Measurements from ENCODE around the gene MORN2.

DNA sequence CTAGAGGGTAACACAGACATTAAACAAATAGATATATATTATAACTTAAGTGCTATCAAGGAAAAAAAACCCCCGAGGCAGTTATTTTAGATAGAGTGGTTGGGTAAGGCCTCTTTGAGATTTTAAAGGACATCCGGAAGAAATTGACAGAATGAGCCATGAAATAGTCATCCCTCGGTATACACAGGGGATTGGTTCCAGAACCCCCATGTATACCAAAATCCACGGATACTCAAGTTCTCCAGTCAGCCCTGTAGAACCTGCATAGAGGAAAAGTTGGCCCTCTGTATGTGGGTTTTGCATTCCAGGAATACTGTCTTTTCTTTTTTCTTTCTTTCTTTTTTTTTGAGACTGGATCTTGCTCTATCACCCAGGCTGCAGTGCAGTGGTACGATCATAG lies 2.0 kb upstream of the MORN2 start:
- TF ChIP-seq, protein P1, sequence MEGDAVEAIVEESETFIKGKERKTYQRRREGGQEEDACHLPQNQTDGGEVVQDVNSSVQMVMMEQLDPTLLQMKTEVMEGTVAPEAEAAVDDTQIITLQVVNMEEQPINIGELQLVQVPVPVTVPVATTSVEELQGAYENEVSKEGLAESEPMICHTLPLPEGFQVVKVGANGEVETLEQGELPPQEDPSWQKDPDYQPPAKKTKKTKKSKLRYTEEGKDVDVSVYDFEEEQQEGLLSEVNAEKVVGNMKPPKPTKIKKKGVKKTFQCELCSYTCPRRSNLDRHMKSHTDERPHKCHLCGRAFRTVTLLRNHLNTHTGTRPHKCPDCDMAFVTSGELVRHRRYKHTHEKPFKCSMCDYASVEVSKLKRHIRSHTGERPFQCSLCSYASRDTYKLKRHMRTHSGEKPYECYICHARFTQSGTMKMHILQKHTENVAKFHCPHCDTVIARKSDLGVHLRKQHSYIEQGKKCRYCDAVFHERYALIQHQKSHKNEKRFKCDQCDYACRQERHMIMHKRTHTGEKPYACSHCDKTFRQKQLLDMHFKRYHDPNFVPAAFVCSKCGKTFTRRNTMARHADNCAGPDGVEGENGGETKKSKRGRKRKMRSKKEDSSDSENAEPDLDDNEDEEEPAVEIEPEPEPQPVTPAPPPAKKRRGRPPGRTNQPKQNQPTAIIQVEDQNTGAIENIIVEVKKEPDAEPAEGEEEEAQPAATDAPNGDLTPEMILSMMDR (IDR thresholded peaks at IDR 0.05): no peak
- TF ChIP-seq EZH2 (IDR thresholded peaks at IDR 0.05; ENCODE audit: borderline replicate concordance, insufficient read depth, low read depth, low read length, poor library complexity, severe bottlenecking): no peak

Data from B cell (primary cell).